Measurements from ENCODE around the gene AVPR1B.

- TF ChIP-seq POLR2A (IDR thresholded peaks at IDR 0.05; ENCODE audit: low read depth, low read length) (no peak), CTCF (IDR thresholded peaks at IDR 0.05; ENCODE audit: extremely low read depth in 1 of 2, insufficient read depth in 1 of 2, low read depth in 1 of 2, low read length in 2 of 2) (no peak), MAX (IDR thresholded peaks at IDR 0.05; ENCODE audit: insufficient read depth, insufficient read length) (no peak), EZH2 (IDR thresholded peaks at IDR 0.05; ENCODE audit: borderline replicate concordance, low read depth, low read length, severe bottlenecking) (no peak), POLR2AphosphoS5 (IDR thresholded peaks at IDR 0.05; ENCODE audit: insufficient read depth, low read depth, low read length) (no peak), MYC (IDR thresholded peaks at IDR 0.05; ENCODE audit: low read depth, low read length) (no peak), FOS (IDR thresholded peaks at IDR 0.05; ENCODE audit: borderline replicate concordance, insufficient read depth, low read length) (no peak)
Measured at GRCh38 chr1:206144605-206145004, 27.4 kb upstream of the AVPR1B start.

Data from endothelial cell of umbilical vein (primary cell).